Lung (tissue), 12 donors: ENCODE results near the gene SLC29A2. TPM values are rescaled to one million over a fixed set of nuclear protein-coding genes. Genes with fewer than 3 reads are reported as not detected.
A peak's percentile ranks its signal among the peaks of the same experiment; 100 is the strongest.

Experiments
- ATAC-seq: fragments of 200-7000 bp; cut with Tn5 transposase; one replicate; pipeline ENCODE4 v1.9.1; 2020; ENCODE audit warnings: moderate number of reproducible peaks; ENCODE audit not compliant: insufficient read depth, low FRiP score
- DNase-seq, 3 donors: peaks; one replicate each; pipeline ENCODE4 v3.0.0-alpha.2; 2013 to 2017
- H3K27ac ChIP-seq, 2 donors: one replicate each; pipeline ENCODE4 v1.5.1; 2013; ENCODE audit warnings: mild to moderate bottlenecking in 2 of 2, moderate library complexity in 2 of 2, control low read depth in 1 of 2, inconsistent platforms in 1 of 2, low read depth in 1 of 2, low read length in 1 of 2
- H3K27me3 ChIP-seq, 3 donors: one replicate each; pipeline ENCODE4 v1.5.1; 2013; ENCODE audit warnings: low read length in 2 of 3; ENCODE audit not compliant: control insufficient read depth in 3 of 3, insufficient read depth in 3 of 3
- H3K36me3 ChIP-seq, 4 donors: one replicate each; pipeline ENCODE4 v1.5.1; 2013; ENCODE audit warnings: low read length in 4 of 4, mild to moderate bottlenecking in 1 of 4, moderate library complexity in 1 of 4; ENCODE audit not compliant: control insufficient read depth in 4 of 4, insufficient read depth in 4 of 4
- H3K4me1 ChIP-seq, 5 donors: one replicate each; pipeline ENCODE4 v1.5.1; 2013; ENCODE audit warnings: low read length in 5 of 5, mild to moderate bottlenecking in 2 of 5, moderate library complexity in 1 of 5; ENCODE audit not compliant: control insufficient read depth in 5 of 5, insufficient read depth in 5 of 5
- H3K4me3 ChIP-seq: one replicate; pipeline ENCODE4 v1.5.1; 2013; ENCODE audit warnings: mild to moderate bottlenecking, control low read depth, moderate library complexity
- H3K9ac ChIP-seq, 2 donors: one replicate each; pipeline ENCODE4 v1.5.1; 2013; ENCODE audit warnings: low read length in 2 of 2, control low read depth in 1 of 2; ENCODE audit not compliant: insufficient read depth in 1 of 2
- H3K9me3 ChIP-seq, 4 donors: one replicate each; pipeline ENCODE4 v1.5.1; 2013; ENCODE audit warnings: low read length in 3 of 4, mild to moderate bottlenecking in 1 of 4, moderate library complexity in 1 of 4; ENCODE audit not compliant: control insufficient read depth in 4 of 4, insufficient read depth in 3 of 4
- WGBS, 2 donors: extraction: QIAGEN DNeasy Blood & Tissue Kit; methylation state at CpG; one replicate each; pipeline ENCODE4 v1.1.7; 2013; 5-methylcytosine and 5-hydroxymethylcytosine counted together
- polyA plus RNA-seq, 2 donors: library from polyadenylated mRNA; stranded (reverse); fragments of 200-250 nt; gene quantifications; one replicate each; pipeline ENCODE4 v1.2.1, GENCODE V29; 2013
- total RNA-seq, 2 donors: library from RNA; depleted of rRNA in 1 of 2; stranded (reverse); fragments of >200 nt in 1 of 2; gene quantifications; one replicate each; pipeline ENCODE4 v1.2.1, GENCODE V29; 2014 to 2021
- TF ChIP-seq, protein P1 (sequence below): IDR thresholded peaks from 2 replicates; pipeline ENCODE4 v1.5.1; 2012; ENCODE audit warnings: mild to moderate bottlenecking; ENCODE audit errors: control extremely low read depth, extremely low read depth
- donor health status: control.
- donor health status: control.
- donor health status: Bipolar disorder and iron deficiency.
- donor health status: healthy.
- donor health status: DM: yes; HTN: yes; CAD: no.

The SLC29A2 gene
- total and polyA plus RNA-seq, 4 donors, result 6.5 to 19.4 (median 13.7) TPM

DNA sequence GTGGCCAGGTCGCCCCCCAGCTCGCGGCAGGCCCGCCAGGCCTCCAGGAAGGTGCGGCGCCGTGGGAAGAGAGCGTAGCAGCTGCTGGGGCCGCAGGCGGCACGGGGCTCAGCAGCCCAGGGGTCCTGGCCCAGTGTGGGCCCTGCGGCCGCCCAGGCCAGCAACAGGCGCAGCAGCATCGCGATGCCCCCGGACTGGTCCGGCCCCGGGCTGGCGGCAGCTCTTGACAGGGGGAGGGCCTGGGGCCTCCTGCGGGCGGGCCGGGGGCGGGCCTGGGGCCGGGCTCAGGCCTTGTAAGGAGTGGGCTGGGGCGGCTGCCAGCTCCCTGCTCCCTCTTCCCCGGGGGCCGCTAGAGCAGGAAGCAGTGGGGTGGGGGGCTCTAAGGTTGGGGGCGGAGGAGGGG is 54.7 kb downstream of the SLC29A2 start, which contains the start of gene CD248:
Gene CD248, minus strand, starts transcription at position 196 of the 403 bp plus-strand sequence. Its CDS starts 17 bp downstream, at position 179.
- WGBS, 2 donors, result 10 to 13% methylated on average over 19 to 29 of the region's 29 CpGs
- TF ChIP-seq, protein P1, sequence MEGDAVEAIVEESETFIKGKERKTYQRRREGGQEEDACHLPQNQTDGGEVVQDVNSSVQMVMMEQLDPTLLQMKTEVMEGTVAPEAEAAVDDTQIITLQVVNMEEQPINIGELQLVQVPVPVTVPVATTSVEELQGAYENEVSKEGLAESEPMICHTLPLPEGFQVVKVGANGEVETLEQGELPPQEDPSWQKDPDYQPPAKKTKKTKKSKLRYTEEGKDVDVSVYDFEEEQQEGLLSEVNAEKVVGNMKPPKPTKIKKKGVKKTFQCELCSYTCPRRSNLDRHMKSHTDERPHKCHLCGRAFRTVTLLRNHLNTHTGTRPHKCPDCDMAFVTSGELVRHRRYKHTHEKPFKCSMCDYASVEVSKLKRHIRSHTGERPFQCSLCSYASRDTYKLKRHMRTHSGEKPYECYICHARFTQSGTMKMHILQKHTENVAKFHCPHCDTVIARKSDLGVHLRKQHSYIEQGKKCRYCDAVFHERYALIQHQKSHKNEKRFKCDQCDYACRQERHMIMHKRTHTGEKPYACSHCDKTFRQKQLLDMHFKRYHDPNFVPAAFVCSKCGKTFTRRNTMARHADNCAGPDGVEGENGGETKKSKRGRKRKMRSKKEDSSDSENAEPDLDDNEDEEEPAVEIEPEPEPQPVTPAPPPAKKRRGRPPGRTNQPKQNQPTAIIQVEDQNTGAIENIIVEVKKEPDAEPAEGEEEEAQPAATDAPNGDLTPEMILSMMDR, result no peak
- DNase-seq (peak; percentile 93 to 98 (median 95)), ATAC-seq (no peak)
- peaks cover 0 to 3% (median 0%) of the 10 kb centered on the region in 4 donors for H3K36me3 ChIP-seq
- H3K27ac ChIP-seq, result peak within 1 kb of the TSS; percentile 63 to 88
- peak within 1 kb of the TSS in 1 of 2 donors; percentile 79 for H3K9ac ChIP-seq
- H3K27me3 ChIP-seq, result no peaks in the 10 kb centered on the region
- no peaks in the 10 kb centered on the region for H3K9me3 ChIP-seq
- H3K4me1 ChIP-seq, result peaks cover 0 to 44% (median 18%) of the 10 kb centered on the region in 5 donors
- H3K4me3 ChIP-seq, result peak within 1 kb of the TSS; percentile 19

DNA sequence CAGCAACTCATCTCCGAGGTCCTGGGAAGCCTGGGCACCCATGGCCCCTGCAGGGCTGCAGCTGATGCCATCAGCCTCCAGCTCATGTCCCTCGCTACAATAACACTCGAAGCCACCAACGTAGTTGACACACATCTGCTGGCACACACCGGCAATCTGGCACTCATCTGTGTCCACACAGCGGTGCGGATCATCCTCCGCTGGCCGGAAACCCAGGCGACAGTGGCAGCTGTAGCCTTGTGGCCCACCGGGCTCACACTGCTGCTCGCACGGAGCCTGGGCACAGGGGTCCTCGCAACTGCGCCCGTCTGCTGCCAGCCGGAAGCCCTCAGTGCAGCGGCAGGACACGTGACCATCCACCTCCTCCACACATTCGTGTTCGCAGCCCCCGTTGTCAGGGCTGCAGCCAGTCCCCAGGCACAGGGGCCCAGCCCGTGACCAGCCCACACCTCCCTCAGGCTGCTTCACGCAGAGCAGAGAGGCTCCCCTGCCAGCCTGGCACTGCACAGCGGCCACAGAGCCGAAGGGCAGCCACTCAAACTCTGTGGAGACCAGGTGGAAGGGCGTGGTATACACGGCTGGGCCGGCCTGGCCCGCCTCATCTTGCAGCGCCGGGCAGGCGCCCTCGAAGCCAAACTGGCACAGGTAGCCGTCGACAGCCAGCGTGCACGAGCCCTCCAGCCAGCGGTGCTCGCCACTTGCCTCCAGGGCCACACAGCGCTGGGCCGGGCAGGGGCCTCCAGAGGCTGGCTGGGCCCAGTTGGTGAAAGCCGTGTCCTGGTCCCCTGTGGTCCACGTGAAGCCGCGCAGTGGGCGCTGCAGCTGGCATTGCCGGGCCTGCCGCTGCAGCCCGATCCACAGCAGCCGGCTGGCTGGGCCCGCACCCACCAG is 55.4 kb downstream of the SLC29A2 start:
- Histone ChIP-seq H3K9me3 (no peaks in the 10 kb centered on the region), H3K27ac (peak overlapping the region in 1 of 2 donors; percentile 54), H3K4me1 (peaks cover 0 to 44% (median 18%) of the 10 kb centered on the region in 5 donors), H3K36me3 (peaks cover 0 to 3% (median 0%) of the 10 kb centered on the region in 4 donors), H3K9ac (peak overlapping the region in 1 of 2 donors; percentile 46), H3K27me3 (no peaks in the 10 kb centered on the region), H3K4me3 (peak overlapping the region; percentile 19)
- WGBS, 2 donors, result 70 to 84% methylated on average over 52 of the region's 52 CpGs
- ATAC-seq (no peak), DNase-seq (peak in 2 of 3 donors; percentile 30 to 38)
- TF ChIP-seq, protein P1, result no peak

DNA sequence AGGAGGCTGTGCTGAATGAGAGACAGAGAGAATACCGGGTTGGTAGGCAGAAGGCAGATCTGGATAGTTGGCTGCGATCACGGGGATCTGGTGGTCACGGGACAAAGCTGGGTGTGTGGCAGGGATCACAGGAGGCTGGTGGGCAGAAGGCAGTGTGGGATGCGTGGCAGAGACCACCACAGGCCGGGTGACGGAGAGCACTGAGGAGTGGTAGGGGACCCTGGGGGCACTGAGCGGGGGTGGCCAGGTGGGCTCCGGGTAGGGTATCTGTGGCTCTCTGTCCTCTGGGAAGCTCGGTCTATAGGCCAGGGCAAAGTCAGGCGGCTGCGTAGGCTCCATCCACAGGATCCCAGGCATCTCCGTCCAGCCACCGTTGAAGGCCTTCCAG is 56.1 kb downstream of the SLC29A2 start:
- TF ChIP-seq, protein P1, result no peak
- no peaks in the 10 kb centered on the region for H3K9me3 ChIP-seq
- H3K27me3 ChIP-seq, result no peaks in the 10 kb centered on the region
- H3K4me1 ChIP-seq, result peaks cover 0 to 44% (median 18%) of the 10 kb centered on the region in 5 donors
- H3K4me3 ChIP-seq, result no peak overlapping the region
- no peak overlapping the region for H3K27ac ChIP-seq
- DNase-seq, result no peak
- peak overlapping the region in 1 of 2 donors; percentile 46 for H3K9ac ChIP-seq
- 84 to 92% methylated on average over 14 of the region's 14 CpGs for WGBS, 2 donors
- peaks cover 0 to 3% (median 0%) of the 10 kb centered on the region in 4 donors for H3K36me3 ChIP-seq
- no peak for ATAC-seq
